Measurements from ENCODE around the gene PLCB3.

- TF ChIP-seq EP300 (IDR thresholded peaks at IDR 0.05) (no peak), POLR2A (IDR thresholded peaks at IDR 0.05) (no peak)
- TF ChIP-seq, protein P1, sequence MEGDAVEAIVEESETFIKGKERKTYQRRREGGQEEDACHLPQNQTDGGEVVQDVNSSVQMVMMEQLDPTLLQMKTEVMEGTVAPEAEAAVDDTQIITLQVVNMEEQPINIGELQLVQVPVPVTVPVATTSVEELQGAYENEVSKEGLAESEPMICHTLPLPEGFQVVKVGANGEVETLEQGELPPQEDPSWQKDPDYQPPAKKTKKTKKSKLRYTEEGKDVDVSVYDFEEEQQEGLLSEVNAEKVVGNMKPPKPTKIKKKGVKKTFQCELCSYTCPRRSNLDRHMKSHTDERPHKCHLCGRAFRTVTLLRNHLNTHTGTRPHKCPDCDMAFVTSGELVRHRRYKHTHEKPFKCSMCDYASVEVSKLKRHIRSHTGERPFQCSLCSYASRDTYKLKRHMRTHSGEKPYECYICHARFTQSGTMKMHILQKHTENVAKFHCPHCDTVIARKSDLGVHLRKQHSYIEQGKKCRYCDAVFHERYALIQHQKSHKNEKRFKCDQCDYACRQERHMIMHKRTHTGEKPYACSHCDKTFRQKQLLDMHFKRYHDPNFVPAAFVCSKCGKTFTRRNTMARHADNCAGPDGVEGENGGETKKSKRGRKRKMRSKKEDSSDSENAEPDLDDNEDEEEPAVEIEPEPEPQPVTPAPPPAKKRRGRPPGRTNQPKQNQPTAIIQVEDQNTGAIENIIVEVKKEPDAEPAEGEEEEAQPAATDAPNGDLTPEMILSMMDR (IDR thresholded peaks at IDR 0.05) = no peak
Observed at GRCh38 chr11:64276653-64277431, 25.5 kb downstream of the PLCB3 start.

Measured in suprapubic skin (tissue), 3 donors.